Fibroblast of lung (primary cell): Measurements from ENCODE around the gene LHX4. TPM values are rescaled to one million over a fixed set of nuclear protein-coding genes. Genes with fewer than 3 reads are reported as not detected.

Experiments used
- DNase-seq, 2 donors: peaks; one replicate each; pipeline versions ENCODE4 v3.0.0 to v3.0.0-alpha.2; 2010; ENCODE audit warnings: low read depth in 2 of 2
- H2AFZ ChIP-seq: 2 replicates; pipeline ENCODE4 v1.5.1; 2012; ENCODE audit warnings: low read length, control low read depth, inconsistent platforms
- H3K27ac ChIP-seq: 2 replicates; pipeline ENCODE4 v1.5.1; 2011; ENCODE audit warnings: low read length, control low read depth; ENCODE audit not compliant: insufficient read depth
- H3K27me3 ChIP-seq: 2 replicates; pipeline ENCODE4 v1.5.1; 2011; ENCODE audit warnings: mild to moderate bottlenecking, low read length; ENCODE audit not compliant: control insufficient read depth, insufficient read depth
- H3K36me3 ChIP-seq: 2 replicates; pipeline ENCODE4 v1.5.1; 2011; ENCODE audit warnings: low read length; ENCODE audit not compliant: control insufficient read depth, insufficient read depth
- H3K4me1 ChIP-seq: 2 replicates; pipeline ENCODE4 v1.5.1; 2011; ENCODE audit warnings: low read length; ENCODE audit not compliant: control insufficient read depth, insufficient read depth; ENCODE audit errors: extremely low read depth
- H3K4me2 ChIP-seq: 2 replicates; pipeline ENCODE4 v1.5.1; 2011; ENCODE audit warnings: low read length, control low read depth; ENCODE audit not compliant: insufficient read depth; ENCODE audit errors: extremely low read depth
- H3K4me3 ChIP-seq, 4 experiments: fragments of 200-600 bp in 1 of 4; sonication (generic) in 1 of 4; replicated peaks in 1 of 4; 2 replicates each; pipeline ENCODE4 v1.5.1; 2011 to 2016; ENCODE audit warnings: low read length in 4 of 4, low read depth in 3 of 4, mild to moderate bottlenecking in 3 of 4, control low read depth in 2 of 4, inconsistent platforms in 1 of 4, mixed read lengths in 1 of 4; ENCODE audit not compliant: insufficient read depth in 1 of 4; ENCODE audit errors: control extremely low read depth in 1 of 4
- H3K79me2 ChIP-seq: 2 replicates; pipeline ENCODE4 v1.5.1; 2012; ENCODE audit warnings: mild to moderate bottlenecking, low read length, inconsistent platforms; ENCODE audit not compliant: control insufficient read depth, insufficient read depth
- H3K9ac ChIP-seq: 2 replicates; pipeline ENCODE4 v1.5.1; 2011; ENCODE audit warnings: mild to moderate bottlenecking, low read length, control low read depth; ENCODE audit not compliant: insufficient read depth
- H3K9me3 ChIP-seq: 2 replicates; pipeline ENCODE4 v1.5.1; 2012; ENCODE audit warnings: low read depth, low read length; ENCODE audit not compliant: control insufficient read depth, insufficient read depth
- H4K20me1 ChIP-seq: 2 replicates; pipeline ENCODE4 v1.5.1; 2011; ENCODE audit warnings: low read length; ENCODE audit not compliant: control insufficient read depth, insufficient read depth; ENCODE audit errors: extremely low read depth
- CTCF ChIP-seq, 2 donors: IDR thresholded peaks in 1 of 2; conservative IDR thresholded peaks in 1 of 2; 1 replicate in 1 of 2; 2 replicates in 1 of 2; pipeline ENCODE4 v1.5.1; 2011 to 2012; ENCODE audit warnings: low read length in 2 of 2, control low read depth in 1 of 2, inconsistent platforms in 1 of 2, low read depth in 1 of 2, mild to moderate bottlenecking in 1 of 2
- EZH2 ChIP-seq: IDR thresholded peaks from 2 replicates; pipeline ENCODE4 v1.5.1; 2012; ENCODE audit warnings: low read length, control low read depth, mild to moderate bottlenecking; ENCODE audit errors: missing control alignments
- polyA plus RNA-seq, 2 donors: library from polyadenylated mRNA; depleted of rRNA in 1 of 2; stranded (reverse) in 1 of 2; unstranded in 1 of 2; fragments of >200 nt; gene quantifications; 2 replicates each; pipeline ENCODE4 v1.2.1, GENCODE V29; 2011 to 2012; ENCODE audit warnings: missing spikeins in 1 of 2
- total RNA-seq: library from RNA; depleted of rRNA; stranded (reverse); fragments of >200 nt; gene quantifications from 2 replicates; pipeline ENCODE4 v1.2.1, GENCODE V29; 2014

Gene LHX4
- total and polyA plus RNA-seq, 2 donors (not counting 1 experiment from before 2014, with no cell fraction given), result 0.03 to 0.33 TPM

- Histone ChIP-seq H3K79me2 (no peaks in the 10 kb centered on the region), H3K36me3 (no peaks in the 10 kb centered on the region), H3K27me3 (peaks cover 13% of the 10 kb centered on the region), H3K4me2 (no peak overlapping the region), H3K27ac (no peak overlapping the region), H3K4me3 (no peak overlapping the region), H4K20me1 (no peaks in the 10 kb centered on the region), H3K4me1 (no peaks in the 10 kb centered on the region), H3K9ac (no peak overlapping the region), H2AFZ (no peak overlapping the region), H3K9me3 (no peaks in the 10 kb centered on the region)
- no peak for TF ChIP-seq EZH2
- TF ChIP-seq CTCF (conservative IDR thresholded peaks at IDR 0.05 in 1 of 2, IDR thresholded peaks at IDR 0.05 in 1 of 2; ENCODE audit: low read depth in 1 of 2, low read length in 2 of 2), result no peak
- no peak for DNase-seq
These were observed 27.4 kb downstream of the LHX4 start for GRCh38 chr1:180257486-180257885.

- H3K4me2 ChIP-seq, result no peak overlapping the region
- H3K4me3 ChIP-seq, result no peak overlapping the region
- H3K79me2 ChIP-seq, result no peaks in the 10 kb centered on the region
- DNase-seq, result no peak
- TF ChIP-seq EZH2 (no peak), CTCF (conservative IDR thresholded peaks at IDR 0.05 in 1 of 2, IDR thresholded peaks at IDR 0.05 in 1 of 2; ENCODE audit: low read depth in 1 of 2, low read length in 2 of 2) (no peak)
- H3K36me3 ChIP-seq, result no peaks in the 10 kb centered on the region
- H3K4me1 ChIP-seq, result no peaks in the 10 kb centered on the region
- H2AFZ ChIP-seq, result no peak overlapping the region
- no peak overlapping the region for H3K27ac ChIP-seq
- no peaks in the 10 kb centered on the region for H4K20me1 ChIP-seq
- no peaks in the 10 kb centered on the region for H3K9me3 ChIP-seq
- no peak overlapping the region for H3K9ac ChIP-seq
- H3K27me3 ChIP-seq, result peaks cover 13% of the 10 kb centered on the region
These were observed 28.2 kb downstream of the LHX4 start for GRCh38 chr1:180258290-180258689.

GRCh38 chr1:180258935-180259334, 28.9 kb downstream of the LHX4 start:
- Histone ChIP-seq H3K79me2 (no peaks in the 10 kb centered on the region), H3K4me1 (no peaks in the 10 kb centered on the region), H3K9me3 (no peaks in the 10 kb centered on the region), H3K27ac (no peak overlapping the region), H3K4me2 (no peak overlapping the region), H3K9ac (no peak overlapping the region), H2AFZ (no peak overlapping the region), H3K36me3 (no peaks in the 10 kb centered on the region), H3K27me3 (peaks cover 13% of the 10 kb centered on the region), H4K20me1 (no peaks in the 10 kb centered on the region), H3K4me3 (no peak overlapping the region)
- no peak for TF ChIP-seq EZH2
- no peak for TF ChIP-seq CTCF (conservative IDR thresholded peaks at IDR 0.05 in 1 of 2, IDR thresholded peaks at IDR 0.05 in 1 of 2; ENCODE audit: low read depth in 1 of 2, low read length in 2 of 2)
- DNase-seq, result no peak
